ENCODE results near the gene RPS19.

RPS19 gene

DNA sequence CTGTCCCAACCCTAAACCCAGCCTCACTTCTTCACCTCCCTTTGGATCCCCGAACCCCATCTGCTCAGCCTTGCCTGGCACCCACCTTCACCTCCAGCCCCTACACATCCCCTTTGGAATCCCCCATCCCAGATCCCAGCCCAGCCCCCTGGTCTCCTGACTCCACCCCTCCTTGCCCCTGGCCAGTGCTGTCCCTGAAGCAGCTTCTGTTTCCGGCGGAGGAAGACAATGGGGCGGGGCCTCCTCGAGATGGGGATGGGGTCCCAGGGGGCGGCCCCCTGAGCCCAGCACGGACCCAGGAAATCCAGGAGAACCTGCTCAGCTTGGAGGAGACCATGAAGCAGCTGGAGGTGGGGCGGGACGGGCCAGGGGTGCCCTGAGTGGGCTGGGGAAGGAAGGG lies 46.2 kb downstream of the RPS19 start:
- no peaks in the 10 kb centered on the region for H3K9me3 ChIP-seq (ENCODE audit: control insufficient read depth in 1 of 2, low read length in 2 of 2)
- peaks cover 10 to 17% of the 10 kb centered on the region in 2 donors for H3K4me1 ChIP-seq (ENCODE audit: control insufficient read depth in 1 of 2, insufficient read depth in 2 of 2, low read length in 2 of 2)
- peaks cover 38 to 52% of the 10 kb centered on the region in 2 donors for H3K36me3 ChIP-seq (ENCODE audit: control insufficient read depth in 1 of 2, insufficient read depth in 2 of 2, low read length in 2 of 2)
- H3K27me3 ChIP-seq (ENCODE audit: control insufficient read depth in 1 of 2, insufficient read depth in 2 of 2, low read length in 2 of 2), result peaks cover 10 to 11% of the 10 kb centered on the region in 2 donors
- no peak overlapping the region for H3K9ac ChIP-seq (ENCODE audit: low read depth in 1 of 2, low read length in 2 of 2)
- H3K4me3 ChIP-seq (ENCODE audit: low read depth in 1 of 2, low read length in 2 of 2), result no peak overlapping the region
- H3K27ac ChIP-seq (ENCODE audit: low read depth, low read length), result no peak overlapping the region

DNA sequence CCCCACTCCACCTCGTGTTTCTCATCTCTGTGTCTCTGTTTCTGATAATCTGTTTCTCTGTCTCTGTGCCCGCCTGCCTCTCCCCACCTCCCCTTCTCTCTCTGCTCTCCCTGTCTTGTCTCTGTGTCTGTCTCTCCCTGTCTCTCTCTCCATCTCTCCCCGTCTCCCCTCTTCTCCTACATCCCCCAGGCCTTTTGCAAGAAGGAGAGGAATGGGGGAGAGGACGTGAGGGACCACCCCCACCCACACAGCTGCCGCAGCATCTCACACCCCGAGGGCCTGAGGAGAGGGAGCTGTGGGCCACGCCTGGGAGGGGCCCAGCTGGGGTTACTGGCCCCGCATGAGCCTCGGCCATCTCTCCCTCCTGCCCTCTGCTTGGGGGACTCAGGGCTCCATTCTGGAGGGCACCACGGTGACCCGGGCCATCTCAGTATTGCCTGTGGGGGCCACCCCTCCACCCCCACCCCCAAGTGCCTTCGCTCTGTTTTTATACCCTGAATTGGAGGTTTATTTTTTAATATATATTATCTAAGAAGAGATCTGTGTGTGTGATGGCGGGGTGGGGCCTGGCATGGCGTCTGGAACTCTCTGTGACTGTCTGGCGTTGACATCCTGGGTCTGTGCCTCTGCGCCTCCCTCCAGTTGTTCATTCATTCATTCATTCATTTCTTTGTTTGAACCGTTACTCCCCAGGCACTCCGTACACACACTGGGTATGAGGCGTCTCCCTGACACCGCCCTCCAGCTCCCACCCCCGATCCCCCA lies 47.0 kb downstream of the RPS19 start:
- Histone ChIP-seq H3K9ac (ENCODE audit: low read depth in 1 of 2, low read length in 2 of 2) (no peak overlapping the region), H3K4me1 (ENCODE audit: control insufficient read depth in 1 of 2, insufficient read depth in 2 of 2, low read length in 2 of 2) (peaks cover 10 to 17% of the 10 kb centered on the region in 2 donors), H3K36me3 (ENCODE audit: control insufficient read depth in 1 of 2, insufficient read depth in 2 of 2, low read length in 2 of 2) (peaks cover 32 to 44% of the 10 kb centered on the region in 2 donors), H3K27me3 (ENCODE audit: control insufficient read depth in 1 of 2, insufficient read depth in 2 of 2, low read length in 2 of 2) (peaks cover 19% of the 10 kb centered on the region in 2 donors), H3K4me3 (ENCODE audit: low read depth in 1 of 2, low read length in 2 of 2) (no peak overlapping the region), H3K27ac (ENCODE audit: low read depth, low read length) (no peak overlapping the region), H3K9me3 (ENCODE audit: control insufficient read depth in 1 of 2, low read length in 2 of 2) (no peaks in the 10 kb centered on the region)

DNA sequence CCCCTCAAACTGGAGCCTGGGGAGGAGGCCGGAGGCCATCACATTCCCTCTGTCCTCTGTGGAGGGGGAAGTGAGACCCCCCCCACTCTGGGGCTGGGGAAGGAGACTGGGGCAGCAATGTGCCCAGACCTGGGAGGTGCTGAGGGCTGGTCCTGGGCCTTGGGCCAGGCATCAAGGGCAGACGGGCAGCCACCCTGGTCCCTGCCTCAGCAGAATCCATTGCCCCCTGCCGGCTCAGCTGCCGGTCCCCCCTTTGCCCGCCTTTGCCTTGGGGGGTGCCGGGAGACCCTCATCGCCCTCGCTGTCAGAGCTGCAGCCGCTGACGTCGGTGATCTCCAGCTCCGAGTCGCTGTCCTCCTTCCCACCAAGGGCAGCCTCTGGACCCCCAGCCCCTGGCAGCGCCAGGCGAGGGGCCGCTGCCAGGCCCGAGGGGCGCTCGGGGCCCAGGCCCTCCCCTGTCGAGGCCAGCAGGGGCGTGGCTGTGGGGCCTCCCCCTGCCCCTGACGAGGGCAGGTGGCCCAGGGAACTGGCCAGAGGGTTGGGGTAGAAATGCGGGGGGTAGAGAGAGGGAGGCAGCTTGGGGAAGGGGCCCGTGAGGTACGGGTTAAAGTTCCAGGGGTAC lies 48.0 kb downstream of the RPS19 start:
- Histone ChIP-seq H3K4me3 (ENCODE audit: low read depth in 1 of 2, low read length in 2 of 2) (no peak overlapping the region), H3K36me3 (ENCODE audit: control insufficient read depth in 1 of 2, insufficient read depth in 2 of 2, low read length in 2 of 2) (peaks cover 27 to 34% of the 10 kb centered on the region in 2 donors), H3K27ac (ENCODE audit: low read depth, low read length) (no peak overlapping the region), H3K4me1 (ENCODE audit: control insufficient read depth in 1 of 2, insufficient read depth in 2 of 2, low read length in 2 of 2) (peaks cover 10 to 17% of the 10 kb centered on the region in 2 donors), H3K9ac (ENCODE audit: low read depth in 1 of 2, low read length in 2 of 2) (no peak overlapping the region), H3K27me3 (ENCODE audit: control insufficient read depth in 1 of 2, insufficient read depth in 2 of 2, low read length in 2 of 2) (peaks cover 25 to 27% of the 10 kb centered on the region in 2 donors), H3K9me3 (ENCODE audit: control insufficient read depth in 1 of 2, low read length in 2 of 2) (no peaks in the 10 kb centered on the region)

DNA sequence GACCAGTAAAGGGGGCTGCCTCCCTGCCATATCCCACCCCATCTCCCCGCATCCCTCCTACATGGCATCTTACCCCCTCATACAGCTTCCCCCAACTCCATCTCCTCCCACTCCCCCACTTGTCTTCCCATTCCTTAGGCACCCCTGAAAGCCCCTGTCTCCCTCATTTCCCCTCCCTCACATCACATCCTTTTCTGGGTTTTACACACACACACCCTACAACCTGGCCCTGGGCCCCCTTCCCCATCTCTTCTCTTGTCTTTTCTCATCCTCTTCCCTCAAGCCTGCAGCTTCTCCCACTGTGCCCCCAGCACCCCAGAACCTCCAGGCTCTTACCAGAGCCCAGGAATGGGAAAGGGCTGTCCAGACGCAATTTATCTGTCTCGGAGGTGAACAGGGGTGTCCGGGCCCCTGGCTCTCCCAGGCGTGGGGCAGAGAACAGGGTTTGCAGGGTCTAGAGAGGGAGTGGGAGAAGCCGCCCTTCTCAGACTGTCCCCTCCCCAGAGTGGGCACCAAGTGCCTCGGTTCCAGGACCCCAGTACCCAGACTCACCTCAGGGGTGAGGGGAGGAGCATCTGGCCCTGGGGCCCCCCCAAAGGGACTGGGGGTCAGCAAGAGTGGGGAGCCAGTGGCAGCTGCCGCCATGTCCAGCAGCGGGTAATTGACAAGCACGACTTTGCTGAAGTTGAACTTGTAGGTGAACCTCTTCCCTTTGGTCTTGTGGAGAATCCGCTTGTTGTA lies 48.8 kb downstream of the RPS19 start:
- Histone ChIP-seq H3K4me1 (ENCODE audit: control insufficient read depth in 1 of 2, insufficient read depth in 2 of 2, low read length in 2 of 2) (peaks cover 3 to 11% of the 10 kb centered on the region in 2 donors), H3K9me3 (ENCODE audit: control insufficient read depth in 1 of 2, low read length in 2 of 2) (no peaks in the 10 kb centered on the region), H3K27ac (ENCODE audit: low read depth, low read length) (no peak overlapping the region), H3K27me3 (ENCODE audit: control insufficient read depth in 1 of 2, insufficient read depth in 2 of 2, low read length in 2 of 2) (peaks cover 33 to 34% of the 10 kb centered on the region in 2 donors), H3K4me3 (ENCODE audit: low read depth in 1 of 2, low read length in 2 of 2) (no peak overlapping the region), H3K36me3 (ENCODE audit: control insufficient read depth in 1 of 2, insufficient read depth in 2 of 2, low read length in 2 of 2) (peaks cover 23 to 26% of the 10 kb centered on the region in 2 donors), H3K9ac (ENCODE audit: low read depth in 1 of 2, low read length in 2 of 2) (no peak overlapping the region)

DNA sequence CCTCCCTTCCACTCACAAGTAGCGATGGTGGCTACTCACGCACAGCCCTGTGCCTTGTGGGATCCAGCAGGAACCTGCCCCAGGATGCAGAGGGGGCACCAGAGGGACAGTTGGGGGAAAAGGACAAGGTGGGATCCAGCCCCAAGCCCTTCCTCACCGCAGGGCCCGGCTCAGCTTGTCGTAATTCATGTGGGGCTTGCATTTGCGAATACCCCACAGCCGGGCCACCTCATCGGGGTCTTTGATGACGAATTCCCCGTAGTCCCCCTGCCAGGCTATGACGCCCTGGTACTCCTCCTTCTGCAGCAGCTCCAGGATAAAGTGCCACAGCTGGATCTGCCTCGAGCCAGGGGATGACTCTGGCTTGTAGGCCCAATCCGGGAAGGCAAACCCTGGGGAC lies 49.7 kb downstream of the RPS19 start:
- Histone ChIP-seq H3K4me3 (ENCODE audit: low read depth in 1 of 2, low read length in 2 of 2) (no peak overlapping the region), H3K36me3 (ENCODE audit: control insufficient read depth in 1 of 2, insufficient read depth in 2 of 2, low read length in 2 of 2) (peaks cover 18 to 19% of the 10 kb centered on the region in 2 donors), H3K27ac (ENCODE audit: low read depth, low read length) (no peak overlapping the region), H3K27me3 (ENCODE audit: control insufficient read depth in 1 of 2, insufficient read depth in 2 of 2, low read length in 2 of 2) (peaks cover 38 to 40% of the 10 kb centered on the region in 2 donors), H3K9ac (ENCODE audit: low read depth in 1 of 2, low read length in 2 of 2) (no peak overlapping the region), H3K4me1 (ENCODE audit: control insufficient read depth in 1 of 2, insufficient read depth in 2 of 2, low read length in 2 of 2) (peaks cover 0 to 7% of the 10 kb centered on the region in 2 donors), H3K9me3 (ENCODE audit: control insufficient read depth in 1 of 2, low read length in 2 of 2) (no peaks in the 10 kb centered on the region)

DNA sequence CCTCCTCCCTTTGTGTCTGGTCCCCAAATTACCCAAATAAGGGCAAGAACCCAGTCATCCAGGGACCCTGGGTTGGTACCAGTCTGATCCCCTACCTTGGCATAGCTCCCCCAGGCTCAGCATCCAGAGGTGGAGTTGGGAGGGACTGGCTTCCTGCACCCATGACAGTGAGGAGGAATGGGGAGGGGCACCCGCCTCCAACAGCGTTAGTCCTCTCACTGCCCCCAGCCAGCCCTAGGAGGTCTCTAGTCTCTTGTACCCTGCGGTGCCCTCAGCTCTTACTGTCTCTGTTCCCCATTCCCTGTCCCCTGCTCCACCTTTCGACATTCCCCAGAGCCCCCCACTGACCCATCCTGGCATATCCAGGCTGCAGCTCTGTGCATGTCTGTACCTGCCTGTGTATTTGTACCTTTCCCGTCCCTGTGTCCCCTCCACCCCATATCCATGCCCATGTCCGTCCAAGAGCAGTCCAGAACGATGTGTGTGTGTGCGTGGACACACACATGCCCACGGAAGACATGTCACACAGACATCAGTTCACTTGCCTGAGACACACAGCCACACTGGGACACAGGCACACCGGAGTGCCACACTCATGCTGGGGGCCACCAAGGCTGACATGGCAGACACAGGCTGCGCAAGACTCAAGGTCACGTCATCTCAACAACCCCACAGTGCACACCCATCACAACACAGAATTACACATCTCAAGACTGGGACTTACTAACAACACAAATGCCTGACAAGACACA lies 50.4 kb downstream of the RPS19 start:
- Histone ChIP-seq H3K36me3 (ENCODE audit: control insufficient read depth in 1 of 2, insufficient read depth in 2 of 2, low read length in 2 of 2) (peaks cover 14 to 16% of the 10 kb centered on the region in 2 donors), H3K4me1 (ENCODE audit: control insufficient read depth in 1 of 2, insufficient read depth in 2 of 2, low read length in 2 of 2) (peaks cover 3 to 4% of the 10 kb centered on the region in 2 donors), H3K27ac (ENCODE audit: low read depth, low read length) (no peak overlapping the region), H3K27me3 (ENCODE audit: control insufficient read depth in 1 of 2, insufficient read depth in 2 of 2, low read length in 2 of 2) (peaks cover 42 to 44% of the 10 kb centered on the region in 2 donors), H3K9me3 (ENCODE audit: control insufficient read depth in 1 of 2, low read length in 2 of 2) (no peaks in the 10 kb centered on the region), H3K4me3 (ENCODE audit: low read depth in 1 of 2, low read length in 2 of 2) (no peak overlapping the region), H3K9ac (ENCODE audit: low read depth in 1 of 2, low read length in 2 of 2) (no peak overlapping the region)

DNA sequence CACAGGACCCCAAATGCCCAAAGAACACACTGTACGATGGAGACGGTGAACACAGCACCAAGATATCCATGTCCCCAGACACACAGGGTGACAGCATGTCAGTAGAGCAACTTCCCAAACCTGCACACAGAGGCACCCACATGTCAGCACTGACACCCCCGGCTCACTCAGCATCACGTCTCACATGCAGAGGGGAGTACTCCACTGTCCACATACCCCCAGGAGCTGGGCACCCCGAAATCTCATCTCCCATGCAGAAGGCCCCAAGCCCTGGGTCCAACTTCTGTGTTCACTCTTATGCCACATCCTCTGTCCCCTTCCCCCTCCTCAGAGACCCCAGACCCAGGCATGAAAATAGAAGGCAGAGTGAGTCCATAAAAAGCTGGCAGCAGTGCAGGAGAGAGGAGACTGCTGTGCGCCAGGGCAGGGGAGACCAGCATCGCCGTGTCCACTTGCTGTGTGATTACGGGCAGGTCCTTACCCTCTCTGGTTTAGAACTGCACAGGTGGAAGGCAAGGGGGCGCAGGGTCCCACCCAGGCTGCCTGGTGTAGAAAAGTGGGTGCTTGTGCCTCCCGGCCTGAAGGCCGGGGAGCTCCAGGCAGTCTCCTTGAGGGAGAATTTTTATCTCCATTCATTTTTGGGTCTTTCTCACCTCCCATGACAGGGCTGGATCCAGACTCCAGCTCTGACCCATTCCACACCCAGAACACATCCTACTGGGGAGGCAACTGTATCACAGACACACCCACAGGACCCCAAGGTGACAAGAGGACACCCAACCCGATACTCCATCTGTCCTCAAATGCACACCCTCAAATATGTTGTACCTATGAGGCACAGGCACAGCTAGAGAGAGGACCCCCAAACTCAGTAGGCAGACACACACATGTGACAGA lies 51.2 kb downstream of the RPS19 start:
- H3K4me1 ChIP-seq (ENCODE audit: control insufficient read depth in 1 of 2, insufficient read depth in 2 of 2, low read length in 2 of 2), result peaks cover 0 to 5% of the 10 kb centered on the region in 2 donors
- H3K9me3 ChIP-seq (ENCODE audit: control insufficient read depth in 1 of 2, low read length in 2 of 2), result no peaks in the 10 kb centered on the region
- H3K9ac ChIP-seq (ENCODE audit: low read depth in 1 of 2, low read length in 2 of 2), result no peak overlapping the region
- H3K27me3 ChIP-seq (ENCODE audit: control insufficient read depth in 1 of 2, insufficient read depth in 2 of 2, low read length in 2 of 2), result peaks cover 50 to 52% of the 10 kb centered on the region in 2 donors
- H3K36me3 ChIP-seq (ENCODE audit: control insufficient read depth in 1 of 2, insufficient read depth in 2 of 2, low read length in 2 of 2), result peaks cover 8 to 10% of the 10 kb centered on the region in 2 donors
- H3K27ac ChIP-seq (ENCODE audit: low read depth, low read length), result no peak overlapping the region
- no peak overlapping the region for H3K4me3 ChIP-seq (ENCODE audit: low read depth in 1 of 2, low read length in 2 of 2)

DNA sequence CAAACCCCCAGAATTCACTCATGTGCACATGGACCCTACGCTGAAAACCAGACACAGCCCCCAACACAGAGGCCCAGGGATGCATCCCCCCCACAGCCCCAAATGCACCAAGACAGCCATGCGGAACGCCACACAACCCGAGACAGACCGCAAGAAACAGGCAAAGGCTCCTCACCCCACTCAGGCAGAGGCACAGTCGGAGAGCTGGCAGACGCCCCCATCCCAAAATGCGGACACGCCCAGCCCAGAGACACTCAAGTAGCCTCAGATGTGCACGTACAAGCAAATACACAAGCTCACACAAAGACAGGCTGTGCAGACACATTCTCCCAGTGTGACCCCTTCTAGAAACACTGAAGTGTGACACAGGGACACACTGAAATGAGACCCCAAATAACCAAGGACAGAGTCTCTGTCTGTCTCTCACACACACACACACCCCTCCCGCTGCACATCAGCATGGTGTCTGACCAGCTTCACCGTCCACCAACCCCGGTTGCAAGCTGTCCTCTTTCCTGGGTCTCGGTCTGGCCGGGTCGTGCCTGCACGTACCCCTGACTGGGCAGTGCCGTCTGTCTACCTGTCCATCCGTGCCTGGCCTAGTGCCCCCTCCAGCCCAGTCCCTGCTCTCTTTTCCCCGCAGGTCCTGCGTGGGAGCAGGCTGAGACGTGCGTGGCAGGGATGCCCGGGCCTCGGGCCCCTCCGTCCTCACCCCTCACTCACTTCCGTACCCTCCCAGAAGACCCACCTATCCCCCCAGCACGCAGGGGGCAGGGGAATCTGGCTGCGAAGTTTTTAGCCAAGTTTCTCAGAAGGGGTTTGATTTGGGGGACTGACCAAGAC lies 52.1 kb downstream of the RPS19 start:
- no peak overlapping the region for H3K4me3 ChIP-seq (ENCODE audit: low read depth in 1 of 2, low read length in 2 of 2)
- no peak overlapping the region for H3K9ac ChIP-seq (ENCODE audit: low read depth in 1 of 2, low read length in 2 of 2)
- H3K36me3 ChIP-seq (ENCODE audit: control insufficient read depth in 1 of 2, insufficient read depth in 2 of 2, low read length in 2 of 2), result peaks cover under 1 to 3% of the 10 kb centered on the region in 2 donors
- peaks cover 58 to 61% of the 10 kb centered on the region in 2 donors for H3K27me3 ChIP-seq (ENCODE audit: control insufficient read depth in 1 of 2, insufficient read depth in 2 of 2, low read length in 2 of 2)
- H3K9me3 ChIP-seq (ENCODE audit: control insufficient read depth in 1 of 2, low read length in 2 of 2), result no peaks in the 10 kb centered on the region
- H3K4me1 ChIP-seq (ENCODE audit: control insufficient read depth in 1 of 2, insufficient read depth in 2 of 2, low read length in 2 of 2), result peaks cover 0 to 5% of the 10 kb centered on the region in 2 donors
- H3K27ac ChIP-seq (ENCODE audit: low read depth, low read length), result no peak overlapping the region

Data from duodenal mucosa (tissue), 2 donors.